Measurements from ENCODE around the gene CAD. TPM values are rescaled to one million over a fixed set of nuclear protein-coding genes. Genes with fewer than 3 reads are reported as not detected.
"Not testable (repeated sequence)": the region's sequence is repeated elsewhere in the genome, so short reads cannot be mapped to it uniquely, and the experiment has no call there.

Gene CAD
- polyA plus RNA-seq, 5 donors = 31.5 to 53.7 (median 35.7) TPM

DNA sequence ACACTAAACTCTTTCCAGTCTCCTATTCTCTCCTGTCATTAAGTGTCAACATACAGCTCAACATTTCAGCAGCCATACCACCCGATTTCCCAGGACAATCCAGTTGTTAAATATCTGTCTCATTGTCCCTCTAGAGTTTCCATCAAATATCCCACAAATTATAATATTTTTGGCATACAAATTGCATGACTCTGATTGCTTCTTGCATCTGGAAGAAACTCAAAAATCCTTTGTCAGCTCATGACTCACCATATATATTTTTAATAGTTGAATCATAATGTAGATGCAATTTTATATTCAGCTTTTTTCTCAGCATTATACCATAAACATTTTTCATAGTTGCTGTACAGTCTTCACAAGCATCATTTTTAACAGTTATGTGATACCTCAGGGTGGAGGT, 38.5 kb downstream of the CAD start:
- no peak for DNase-seq

DNA sequence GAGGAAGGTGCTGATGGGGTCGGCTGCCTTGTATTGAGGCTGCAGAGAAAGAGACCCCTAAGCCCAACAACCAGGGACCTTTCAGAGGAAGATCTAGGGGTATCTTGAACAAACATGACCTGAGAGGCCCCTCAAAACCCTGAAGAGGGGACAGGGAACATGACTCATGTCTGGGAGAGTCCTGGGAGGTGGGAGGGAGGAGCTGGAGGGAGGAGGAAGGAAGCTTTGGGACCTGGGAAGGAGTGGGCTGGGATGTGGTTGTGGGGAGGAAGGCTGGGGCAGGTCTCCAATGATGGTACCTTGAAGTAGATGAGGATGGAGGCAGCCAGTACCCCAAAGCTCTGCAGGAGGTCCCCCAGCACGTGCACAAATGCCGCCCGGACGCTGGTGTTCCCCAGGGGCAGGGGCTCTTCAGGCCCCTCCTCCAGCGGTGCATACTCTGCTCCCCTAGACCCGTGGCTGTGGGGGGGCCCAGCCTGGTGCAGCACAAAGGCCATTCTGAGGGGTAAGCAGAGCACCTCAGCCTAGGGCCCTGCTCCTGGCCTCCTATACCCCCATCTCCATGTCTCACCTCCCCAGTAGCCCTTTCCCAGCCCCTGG, 39.8 kb downstream of the CAD start:
- DNase-seq = no peak

DNA sequence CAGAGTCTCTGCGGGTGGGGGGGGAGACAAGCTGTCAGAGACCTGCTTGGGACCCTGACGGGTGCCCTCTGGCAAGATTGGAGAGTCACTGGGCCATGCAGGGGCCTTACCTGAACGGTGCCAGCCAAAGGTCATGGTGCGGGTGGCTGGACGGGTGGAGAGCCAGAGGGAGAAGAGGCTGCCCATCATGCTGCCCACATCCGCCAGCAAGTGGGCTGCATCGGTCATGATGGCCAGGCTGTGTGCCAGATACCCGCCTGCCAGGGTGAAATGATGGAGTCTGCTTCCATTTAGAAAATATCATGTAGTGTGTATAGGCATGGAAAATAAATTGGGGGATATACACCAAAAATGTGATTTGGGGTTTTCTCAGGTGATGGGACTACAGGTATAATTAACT, 40.9 kb downstream of the CAD start:
- no peak for DNase-seq

DNA sequence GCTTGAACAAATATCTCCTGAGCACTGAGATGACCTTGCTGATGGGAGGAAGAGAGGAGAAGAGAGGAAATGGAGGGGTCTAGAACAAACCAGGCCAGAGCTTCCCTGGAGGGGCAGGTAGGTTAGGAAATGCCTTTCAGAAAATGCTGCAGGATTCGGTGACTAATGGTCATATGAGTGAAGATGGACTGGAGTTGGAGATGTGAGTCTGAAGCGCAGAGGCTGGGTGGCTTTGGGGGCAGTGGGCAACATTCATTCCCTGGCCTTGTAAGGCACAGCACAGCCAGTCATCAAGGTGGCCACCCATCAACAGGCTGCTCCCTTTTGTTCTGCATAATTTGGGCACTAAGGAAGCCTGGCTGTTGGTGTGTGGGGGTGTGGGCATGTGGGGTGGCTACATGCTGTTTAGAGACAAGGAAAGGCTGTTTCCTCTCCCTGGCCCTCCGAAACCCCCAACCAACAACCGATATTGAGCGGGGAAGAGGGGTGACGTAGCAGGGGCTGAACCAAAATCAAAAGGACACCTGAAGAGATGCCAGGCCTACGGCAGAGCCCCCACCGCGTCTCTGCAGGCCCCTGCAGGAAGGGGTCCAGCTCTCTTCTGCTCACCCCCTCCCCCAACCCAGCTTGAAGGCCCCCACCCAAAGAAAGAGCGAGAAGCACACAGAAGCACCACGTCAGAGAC, 44.2 kb downstream of the CAD start:
- no peak for DNase-seq

DNA sequence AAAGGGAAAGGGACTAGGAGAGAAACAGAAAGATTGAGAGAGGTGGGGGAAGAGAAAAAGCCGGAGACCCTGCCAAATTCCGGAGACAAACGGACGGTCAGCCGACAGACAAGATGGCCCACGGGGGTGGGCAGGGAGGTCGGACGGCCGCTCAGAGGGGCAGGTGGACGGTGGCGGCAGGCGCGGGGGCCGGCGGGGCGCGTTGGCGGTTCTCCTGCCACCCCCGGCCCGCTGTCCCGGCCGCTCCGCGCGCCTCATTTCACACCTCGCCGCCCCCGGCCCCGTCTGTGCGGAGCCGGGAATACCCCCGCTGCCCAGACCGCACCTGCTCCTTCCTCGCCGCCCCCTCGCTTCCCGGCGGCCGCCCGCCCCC, 44.7 kb downstream of the CAD start:
- DNase-seq = no peak

DNA sequence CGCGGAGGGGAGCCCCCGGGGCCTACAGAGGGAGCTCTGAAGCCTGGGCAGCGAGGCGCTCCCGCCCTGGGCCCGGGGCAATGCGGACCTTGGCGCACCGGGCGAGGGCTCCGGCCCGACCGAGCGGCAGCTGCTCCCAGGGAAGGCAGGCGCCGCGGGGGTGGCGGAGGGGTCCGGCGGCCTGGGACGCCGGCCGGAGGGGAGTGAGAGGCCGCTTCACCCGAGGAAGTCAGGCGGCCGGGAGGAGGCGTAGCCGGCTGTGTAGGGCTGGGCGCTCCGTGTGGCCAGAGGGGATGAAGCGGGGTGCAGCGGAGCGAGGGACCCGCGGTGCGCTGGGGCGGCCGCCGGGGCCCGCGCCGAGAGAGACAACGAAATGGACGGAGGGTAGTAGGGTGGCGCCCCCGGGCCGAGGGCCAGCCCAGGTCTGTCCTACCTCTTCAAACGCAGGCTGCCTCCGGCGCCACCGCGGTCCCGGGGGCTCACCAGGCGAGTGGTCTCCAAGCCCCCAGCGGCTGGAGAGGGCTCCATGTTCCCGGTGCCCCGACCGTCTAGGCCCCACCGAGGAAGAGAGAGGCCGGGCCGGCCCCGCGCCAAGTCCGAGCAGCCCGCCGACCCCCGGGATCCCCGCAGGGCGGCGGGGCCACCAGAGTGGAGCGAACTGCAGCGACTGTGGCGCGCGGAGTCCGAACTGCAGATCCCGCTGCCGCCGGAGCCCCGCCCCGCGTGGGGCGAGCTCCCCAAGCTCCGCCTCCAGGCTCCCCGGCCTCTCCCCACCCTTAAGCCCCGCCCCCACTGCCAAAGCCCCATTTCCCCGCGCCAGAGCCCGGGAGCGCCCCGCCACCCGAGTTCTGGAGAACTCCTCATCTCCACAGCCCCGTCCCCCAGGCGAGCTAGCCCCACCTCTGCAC, 45.5 kb downstream of the CAD start, which contains the start of gene SLC30A3:
SLC30A3 (minus strand) TSS at position 669 of the 908 bp plus-strand sequence; CDS start at position 528, 141 bp downstream.
- peak in 1 of 2 donors; percentile 23 for DNase-seq

DNA sequence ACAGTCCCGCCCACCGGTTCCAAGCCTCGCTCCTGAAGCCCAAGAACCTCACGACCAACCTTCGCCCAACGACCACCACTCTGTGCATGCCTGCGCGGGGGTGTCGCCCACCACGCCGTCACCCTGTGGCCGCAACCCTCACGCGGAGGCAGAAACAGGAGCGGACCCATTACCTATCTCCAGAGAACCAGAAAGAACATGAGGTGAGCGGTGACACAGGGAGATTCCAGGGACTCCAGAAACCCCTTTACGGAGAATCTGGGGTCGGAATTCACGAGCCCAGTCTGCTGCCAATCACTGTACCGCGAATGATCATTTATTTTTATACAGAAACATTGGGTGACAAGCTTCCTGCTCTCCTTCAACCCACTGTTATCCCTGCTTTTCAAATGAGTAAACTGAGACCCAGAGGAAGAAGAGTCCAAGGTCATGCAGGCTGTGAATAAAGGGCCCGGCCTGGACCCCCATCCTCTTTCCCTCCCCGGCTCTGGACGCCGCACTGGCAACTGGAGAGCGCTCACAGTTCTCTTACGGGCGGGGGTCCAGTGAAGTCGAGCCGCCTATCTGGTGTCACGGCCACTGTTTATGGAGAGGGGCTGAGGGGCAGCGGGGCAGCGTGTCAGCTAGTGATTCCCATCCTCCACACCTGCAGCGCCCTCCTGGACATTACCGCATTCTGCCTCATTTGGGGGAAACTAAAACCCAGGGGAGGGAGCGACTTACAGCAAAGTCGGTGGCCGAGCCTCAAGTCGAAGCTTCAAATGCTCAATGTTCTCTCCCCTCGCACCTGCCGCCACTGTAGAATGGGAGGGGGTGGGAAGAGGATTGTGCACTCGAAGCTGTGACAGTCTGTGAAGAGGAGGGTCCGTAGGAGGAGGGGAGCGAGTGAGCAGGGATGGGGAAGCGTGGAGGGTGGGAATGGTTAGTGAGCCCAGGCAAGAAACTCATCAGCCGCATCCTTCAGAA, 46.4 kb downstream of the CAD start:
- DNase-seq = no peak

DNA sequence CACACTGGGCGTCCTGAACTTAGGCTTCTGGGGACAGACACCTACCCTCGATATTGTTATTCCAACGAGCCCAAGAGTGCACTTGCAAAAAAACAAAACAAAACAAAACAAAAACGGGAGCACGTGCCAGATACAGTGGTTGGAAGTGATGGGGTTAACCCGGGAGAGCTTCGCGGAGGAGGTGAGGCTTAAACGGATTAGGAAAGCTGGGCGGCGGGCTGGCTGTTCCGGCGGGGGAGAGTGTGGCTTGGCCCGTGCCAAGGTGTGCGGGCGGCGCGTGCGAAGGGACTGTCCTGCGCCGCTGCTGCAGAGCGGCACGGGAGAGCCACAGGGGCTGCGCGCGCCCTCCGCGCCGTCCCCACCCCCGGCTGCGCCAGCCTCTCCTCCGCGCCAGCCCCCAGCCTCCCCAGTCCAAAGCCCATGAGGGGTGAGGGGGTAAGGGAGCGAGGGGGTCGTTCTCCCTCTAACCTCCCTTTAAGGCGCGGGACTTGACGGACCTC, 47.1 kb downstream of the CAD start:
- no peak for DNase-seq

DNA sequence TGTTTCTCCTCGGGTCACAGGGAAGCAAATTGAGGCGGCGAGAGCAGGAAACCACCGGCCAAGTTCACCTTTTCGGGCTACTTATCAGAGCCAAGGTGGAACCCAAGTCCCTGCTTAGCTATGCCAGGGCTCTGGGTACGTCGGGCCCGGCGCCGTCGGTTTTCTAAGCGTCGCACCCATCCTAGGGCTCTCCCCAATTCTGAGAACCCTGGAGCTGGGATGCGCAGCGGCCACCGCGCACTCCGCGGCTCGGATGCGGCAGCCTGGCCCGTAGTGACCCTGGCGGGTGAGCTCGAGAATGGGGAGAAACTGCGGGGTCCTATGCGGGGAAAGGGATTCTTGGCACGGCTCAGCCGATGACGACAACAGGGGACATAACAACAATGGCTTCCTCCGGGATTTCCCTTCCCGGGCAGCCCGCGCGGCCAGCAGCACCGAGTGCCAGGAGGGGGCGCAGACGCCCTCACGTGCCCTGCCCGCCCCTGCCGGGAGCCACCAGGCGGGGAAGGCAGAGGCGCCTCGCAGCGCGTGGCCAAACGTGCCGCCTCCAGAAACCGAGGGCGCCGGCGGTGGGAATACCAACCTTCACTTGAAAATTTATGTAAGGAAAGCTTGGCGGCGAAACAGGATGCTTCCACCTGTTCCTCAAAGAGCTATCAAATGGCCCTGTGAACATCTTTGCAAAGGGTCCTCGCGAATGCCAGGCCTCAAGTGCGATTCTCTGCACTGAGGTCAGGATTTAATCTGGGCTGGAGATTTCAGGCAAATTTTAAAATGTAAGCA, 47.8 kb downstream of the CAD start:
- peak; percentile 48 to 49 for DNase-seq

DNA sequence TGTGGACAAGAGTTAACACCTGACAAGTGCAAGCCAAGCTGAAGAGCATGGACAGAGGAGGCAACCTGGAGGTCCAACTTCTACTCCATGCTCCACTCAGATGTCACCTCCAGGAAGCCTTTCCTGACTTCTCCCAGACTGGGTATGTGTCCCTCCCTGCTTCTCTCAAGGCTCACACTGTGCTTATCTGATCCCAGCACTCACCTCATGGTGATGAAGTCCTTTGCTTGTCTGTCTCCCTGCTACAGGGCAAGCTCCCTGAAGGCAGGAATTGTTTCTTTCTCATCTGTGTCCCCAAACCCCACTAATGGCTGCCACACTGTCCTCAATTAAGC, 48.3 kb downstream of the CAD start:
- no peak for DNase-seq

DNA sequence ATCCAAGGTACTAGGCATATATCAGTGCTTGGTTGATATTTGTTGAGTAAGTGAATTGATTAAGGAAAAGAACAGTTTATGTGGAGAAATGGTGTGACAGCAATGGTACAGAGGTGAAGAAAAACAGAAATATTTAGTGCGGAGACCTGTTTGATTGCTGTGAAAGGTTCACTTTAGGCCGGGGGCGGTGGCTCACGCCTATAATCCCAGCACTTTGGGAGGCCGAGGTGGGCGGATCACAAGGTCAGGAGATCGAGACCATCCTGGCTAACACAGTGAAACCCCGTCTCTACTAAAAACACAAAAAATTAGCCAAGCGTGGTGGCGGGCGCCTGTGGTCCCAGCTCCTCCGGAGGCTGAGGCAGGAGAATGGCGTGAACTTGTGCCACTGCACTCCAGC, 51.1 kb downstream of the CAD start:
- DNase-seq = not testable (repeated sequence)

DNA sequence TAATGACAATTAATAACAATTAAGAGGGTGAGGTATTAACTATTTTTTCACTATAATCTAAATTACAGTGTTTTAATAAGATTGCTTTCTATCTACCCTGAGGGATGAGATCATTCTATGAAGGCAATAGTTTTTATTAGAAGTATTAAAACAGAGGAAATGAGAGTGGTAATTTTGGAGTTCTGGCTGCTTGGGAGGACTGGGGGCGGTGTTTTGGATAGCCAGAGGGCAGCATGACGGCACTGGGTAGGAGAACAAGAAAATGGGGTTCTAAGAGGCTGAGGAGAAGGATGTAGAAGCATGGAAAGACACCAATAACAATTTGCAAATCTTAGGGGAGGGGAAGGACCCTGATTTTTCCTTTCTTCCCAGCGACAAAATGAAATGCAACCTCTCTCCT, 53.0 kb downstream of the CAD start:
- DNase-seq = no peak

DNA sequence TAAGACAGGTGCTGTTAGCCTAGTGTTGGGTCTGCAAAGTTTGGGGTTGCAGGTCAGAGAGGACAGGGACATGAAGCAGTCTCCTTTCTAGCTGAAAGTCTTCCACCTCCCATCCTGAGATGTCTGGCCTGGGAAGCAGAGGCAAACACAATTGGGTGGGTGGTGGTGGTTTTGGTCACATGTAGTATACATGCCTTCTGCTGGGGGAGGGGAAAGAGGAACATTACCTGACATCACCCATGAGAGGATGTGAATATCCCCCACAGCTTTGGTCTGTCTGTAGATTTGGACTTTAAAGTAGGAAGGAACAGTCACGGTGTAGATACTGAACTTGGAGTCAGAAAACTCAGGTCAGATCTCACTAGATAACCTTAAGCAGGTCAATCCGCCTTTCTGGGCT, 53.5 kb downstream of the CAD start:
- DNase-seq = no peak

DNA sequence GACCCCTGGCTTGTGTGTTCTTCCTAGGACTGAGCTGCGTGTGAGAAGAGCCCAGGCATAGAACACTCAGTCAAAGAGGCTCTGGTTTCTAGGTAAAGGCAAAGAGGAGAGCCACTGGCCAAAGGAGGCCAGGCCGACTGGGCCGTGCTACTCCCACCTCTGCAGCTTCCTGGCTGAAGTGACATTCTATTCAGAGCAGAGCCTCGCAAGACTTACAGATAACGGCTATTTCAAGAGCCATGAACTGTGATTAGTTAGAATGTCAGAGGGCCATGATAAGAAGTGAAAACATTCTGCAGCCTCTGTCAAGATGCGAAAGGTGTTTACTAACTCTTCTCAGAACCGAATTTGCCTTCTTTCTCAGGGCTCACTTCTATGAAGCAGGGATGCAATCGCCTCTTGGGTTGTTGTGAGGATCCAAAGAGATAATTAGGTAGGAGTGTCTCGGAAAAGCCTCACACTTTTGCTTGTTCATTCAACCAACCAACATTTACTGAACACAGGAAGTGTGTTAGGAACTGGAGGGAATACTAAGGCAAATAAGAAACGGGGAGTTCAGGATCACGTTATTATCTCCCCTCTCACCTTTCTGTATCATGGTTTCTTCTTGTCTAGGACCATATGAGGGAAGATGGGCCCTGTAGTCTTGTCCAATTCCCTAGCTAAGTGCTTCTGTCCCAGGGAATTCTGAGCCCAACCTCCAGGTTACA, 54.6 kb downstream of the CAD start:
- DNase-seq = no peak

DNA sequence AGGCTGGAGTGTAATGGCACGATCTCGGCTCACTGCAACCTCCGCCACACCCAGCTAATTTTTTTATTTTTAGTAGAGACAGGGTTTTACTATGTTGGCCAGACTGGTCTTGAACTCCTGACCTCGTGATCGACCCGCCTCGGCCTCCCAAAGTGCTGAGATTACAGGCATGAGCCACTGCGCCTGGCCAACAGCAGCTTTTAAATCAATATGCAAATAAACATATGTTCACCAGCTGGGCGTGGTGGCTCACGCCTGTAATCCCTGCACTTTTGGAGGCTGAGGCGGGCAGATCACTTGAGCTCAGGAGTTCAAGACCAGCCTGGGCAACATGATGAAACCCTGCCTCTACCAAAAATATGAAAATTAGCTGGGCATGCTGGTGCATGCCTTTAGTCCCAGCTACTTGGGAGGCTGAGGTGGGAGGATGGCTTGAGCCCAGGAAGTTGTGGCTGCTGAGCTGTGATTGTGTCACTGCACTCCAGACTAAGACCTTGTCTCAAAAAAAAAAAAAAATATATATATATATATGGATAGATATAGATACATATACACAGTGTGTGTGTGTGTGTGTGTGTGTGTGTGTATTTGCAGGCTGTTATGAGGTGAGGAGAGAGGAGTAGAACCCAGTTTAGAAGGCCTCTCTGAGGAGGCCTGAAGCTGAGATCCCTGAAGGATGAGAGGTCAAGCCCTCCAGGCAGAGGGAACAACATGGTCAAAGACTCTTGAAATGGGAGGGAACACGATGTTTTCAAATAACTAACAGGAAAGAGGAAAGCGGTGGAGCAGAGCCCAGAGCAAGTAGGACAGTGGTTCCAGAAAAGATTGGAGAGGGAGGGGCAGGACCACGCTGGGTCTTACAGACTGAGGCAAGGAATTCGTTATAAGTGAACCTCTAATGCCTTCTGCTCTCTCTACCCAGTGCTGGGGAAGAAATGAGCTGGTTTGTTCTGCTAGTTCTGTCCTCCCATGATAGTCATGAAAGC, 55.7 kb downstream of the CAD start:
- DNase-seq = not testable (repeated sequence)

DNA sequence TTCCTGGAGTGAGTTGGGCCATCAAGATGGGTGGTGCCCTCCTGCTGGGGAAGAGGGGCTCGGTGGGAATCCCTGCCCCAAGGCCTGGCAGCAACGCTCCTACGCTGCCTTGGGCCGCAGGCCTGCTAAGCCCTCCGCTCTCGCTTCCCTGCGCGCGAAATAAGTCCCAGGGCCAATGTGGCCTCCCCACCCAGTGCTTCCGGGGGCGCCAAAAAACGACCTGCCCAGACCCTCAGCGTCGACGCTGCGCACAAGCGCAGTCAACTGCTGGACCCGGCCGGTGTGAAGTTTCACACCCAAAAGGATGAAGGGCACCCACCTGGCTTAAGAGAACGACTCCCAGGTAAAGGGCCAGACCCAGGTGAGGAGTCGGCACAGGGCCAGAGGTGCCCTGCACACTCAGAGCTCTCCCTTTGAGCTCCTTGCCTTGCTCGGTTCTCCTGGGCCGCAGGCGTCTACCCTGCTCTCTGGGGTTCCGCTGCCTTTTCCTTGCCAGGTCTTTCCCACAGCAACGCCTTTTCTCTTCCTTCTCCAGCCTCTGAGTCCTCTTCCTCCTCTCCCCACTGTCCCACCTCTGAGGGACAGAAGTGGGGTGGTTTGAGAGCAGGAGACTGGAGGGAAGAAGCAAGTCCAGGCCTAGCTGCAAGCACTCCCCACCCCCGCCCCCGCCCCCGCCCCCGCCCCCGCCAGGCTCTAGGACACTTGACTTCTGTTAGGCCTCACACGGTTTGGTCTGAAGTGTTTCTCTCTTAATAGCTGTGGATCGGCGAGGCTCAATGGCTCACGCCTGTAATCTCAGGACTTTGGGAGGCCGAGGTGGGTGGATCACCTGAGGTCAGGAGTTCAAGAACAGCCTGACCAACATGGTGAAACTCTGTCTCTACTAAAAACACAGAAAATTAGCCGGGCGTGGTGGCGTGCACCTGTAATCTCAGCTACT, 58.3 kb downstream of the CAD start, which contains the start of gene DNAJC5G:
DNAJC5G (plus strand) TSS at position 223 of the 940 bp plus-strand sequence. CDS start 1,296 bp downstream, outside the sequence.
- DNase-seq = no peak

DNA sequence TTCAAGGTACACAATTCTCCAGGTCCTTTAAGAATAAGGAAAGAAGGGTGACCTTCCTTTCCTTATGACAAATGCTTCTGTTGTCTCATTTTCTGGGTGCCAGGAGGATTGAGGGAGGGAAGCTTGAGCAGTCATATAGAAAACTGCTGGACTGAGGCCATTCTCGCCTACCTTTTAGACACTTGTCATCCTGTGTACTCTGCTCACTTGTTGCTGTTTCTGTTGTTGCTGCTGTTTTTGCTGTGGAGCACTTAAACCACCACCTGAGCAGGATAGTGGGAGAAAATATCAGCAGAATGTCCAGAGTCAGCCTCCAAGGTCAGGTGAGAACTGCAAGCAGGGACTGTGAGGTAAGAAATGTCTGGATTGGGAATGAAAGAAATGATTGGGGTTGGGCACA, 60.8 kb downstream of the CAD start:
- DNase-seq = no peak

Data from right lung (tissue), 5 donors.